Mucosa of stomach (tissue), 1 donor: ENCODE data around the gene RHBDF1.
"Not testable (repeated sequence)": the region's sequence is repeated elsewhere in the genome, so short reads cannot be mapped to it uniquely, and the experiment has no call there.

Source experiments
- H3K27me3 ChIP-seq: one replicate; pipeline ENCODE4 v1.7.0; 2013; ENCODE audit warnings: mild to moderate bottlenecking, low read length; ENCODE audit not compliant: control insufficient read depth, insufficient read depth
- H3K36me3 ChIP-seq: one replicate; pipeline ENCODE4 v1.7.0; 2013; ENCODE audit warnings: low read length; ENCODE audit not compliant: control insufficient read depth, insufficient read depth
- H3K4me1 ChIP-seq: one replicate; pipeline ENCODE4 v1.7.0; 2013; ENCODE audit warnings: mild to moderate bottlenecking, low read length; ENCODE audit not compliant: control insufficient read depth, insufficient read depth
- H3K4me3 ChIP-seq: one replicate; pipeline ENCODE4 v1.7.0; 2013; ENCODE audit warnings: low read length
- H3K9ac ChIP-seq: one replicate; pipeline ENCODE4 v1.7.0; 2013; ENCODE audit warnings: mild to moderate bottlenecking, low read length, moderate library complexity
- H3K9me3 ChIP-seq: one replicate; pipeline ENCODE4 v1.7.0; 2013; ENCODE audit warnings: mild to moderate bottlenecking, low read length, moderate library complexity; ENCODE audit not compliant: control insufficient read depth
- donor health status: Pancreatic carcinoma.

Gene RHBDF1

GRCh38 chr16:45454-45853, 27.0 kb downstream of the RHBDF1 start:
- Histone ChIP-seq H3K9ac (no peak overlapping the region), H3K9me3 (no peaks in the 10 kb centered on the region), H3K27me3 (no peaks in the 10 kb centered on the region), H3K4me1 (peaks cover 16% of the 10 kb centered on the region), H3K4me3 (no peak overlapping the region), H3K36me3 (peaks cover 4% of the 10 kb centered on the region)

DNA sequence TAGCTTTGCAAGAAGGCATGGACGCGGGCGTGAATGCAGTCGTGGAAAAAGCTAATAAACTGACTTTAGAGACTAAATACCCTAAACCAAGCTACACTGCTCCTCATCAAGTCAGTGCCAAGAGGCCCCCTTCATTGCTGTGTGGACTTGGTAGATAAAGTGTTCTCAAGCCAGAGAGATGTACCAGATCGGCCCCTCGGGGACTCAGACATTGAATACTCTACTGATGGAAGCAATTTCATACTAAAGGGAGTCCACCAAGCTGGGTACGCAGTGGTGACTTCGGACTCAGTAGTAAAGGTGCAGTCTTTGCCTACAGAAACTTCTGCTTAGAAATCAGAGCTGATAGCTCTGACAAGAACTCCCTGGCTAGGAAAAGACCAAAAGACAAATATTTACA, 27.8 kb downstream of the RHBDF1 start:
- Histone ChIP-seq H3K4me3 (no peak overlapping the region), H3K4me1 (peaks cover 16% of the 10 kb centered on the region), H3K36me3 (peaks cover 4% of the 10 kb centered on the region), H3K9ac (no peak overlapping the region), H3K27me3 (no peaks in the 10 kb centered on the region), H3K9me3 (no peaks in the 10 kb centered on the region)

GRCh38 chr16:43294-43693, 29.1 kb downstream of the RHBDF1 start:
- Histone ChIP-seq H3K4me3 (no peak overlapping the region), H3K27me3 (no peaks in the 10 kb centered on the region), H3K4me1 (peaks cover 29% of the 10 kb centered on the region), H3K9ac (no peak overlapping the region), H3K36me3 (peaks cover 4% of the 10 kb centered on the region), H3K9me3 (no peaks in the 10 kb centered on the region)

- Histone ChIP-seq H3K36me3 (peaks cover 4% of the 10 kb centered on the region), H3K4me1 (peaks cover 35% of the 10 kb centered on the region), H3K27me3 (no peaks in the 10 kb centered on the region), H3K9me3 (no peaks in the 10 kb centered on the region), H3K9ac (no peak overlapping the region), H3K4me3 (no peak overlapping the region)
Observed at GRCh38 chr16:42691-43090, 29.7 kb downstream of the RHBDF1 start.

DNA sequence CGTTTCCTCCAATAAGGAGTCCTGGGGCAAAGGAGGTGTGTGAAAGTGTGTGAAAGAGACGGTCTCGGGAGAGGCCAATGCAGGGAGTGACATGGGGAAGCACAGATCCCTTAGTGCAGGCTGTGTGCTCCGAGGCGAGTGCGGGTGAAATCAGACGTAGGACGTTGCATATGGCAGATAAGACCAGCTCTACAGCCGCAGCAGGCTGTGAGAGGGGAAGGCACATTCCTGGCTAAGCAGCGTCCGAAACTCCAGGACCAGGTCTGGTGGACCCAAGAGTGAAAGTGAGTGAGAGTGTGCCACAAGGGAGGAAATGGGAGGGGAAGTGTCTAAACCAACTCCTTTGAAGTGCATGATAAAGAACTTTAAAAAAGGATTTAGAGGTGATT, 30.4 kb downstream of the RHBDF1 start:
- H3K36me3 ChIP-seq, result peaks cover under 1% of the 10 kb centered on the region
- no peaks in the 10 kb centered on the region for H3K9me3 ChIP-seq
- H3K4me1 ChIP-seq, result peaks cover 41% of the 10 kb centered on the region
- H3K4me3 ChIP-seq, result no peak overlapping the region
- H3K9ac ChIP-seq, result no peak overlapping the region
- no peaks in the 10 kb centered on the region for H3K27me3 ChIP-seq

DNA sequence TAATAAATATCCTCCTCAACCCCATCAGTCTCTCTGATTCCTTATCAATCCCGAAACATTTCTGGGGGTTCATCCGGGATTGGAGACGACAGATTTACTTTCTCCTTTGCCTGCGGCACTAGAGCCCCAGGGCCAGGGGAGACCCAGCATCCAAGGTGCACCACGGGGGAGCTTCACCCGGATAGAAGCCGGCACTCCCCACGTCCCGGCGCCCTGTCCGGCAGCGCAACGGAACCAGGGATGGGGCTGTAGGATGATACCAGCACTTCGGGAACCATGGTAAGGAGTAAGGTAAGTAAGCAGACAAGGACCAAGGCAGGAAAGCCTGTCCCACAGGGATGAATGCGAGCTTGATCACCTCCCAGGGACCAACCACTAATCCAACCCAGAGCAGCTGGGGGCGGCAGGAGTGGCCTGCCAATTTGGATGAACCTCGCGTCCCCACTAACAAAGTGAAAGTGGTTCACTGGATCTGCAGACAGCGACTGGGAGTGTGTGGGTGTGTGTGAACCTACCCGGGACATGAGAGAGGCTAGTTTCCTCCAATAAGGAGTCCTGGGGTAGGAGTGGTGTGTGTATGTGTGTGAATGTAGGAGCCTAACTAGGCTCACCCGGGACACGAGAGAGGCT, 30.9 kb downstream of the RHBDF1 start:
- H3K9ac ChIP-seq, result no peak overlapping the region
- H3K4me3 ChIP-seq, result no peak overlapping the region
- no peaks in the 10 kb centered on the region for H3K9me3 ChIP-seq
- H3K27me3 ChIP-seq, result no peaks in the 10 kb centered on the region
- H3K4me1 ChIP-seq, result peaks cover 42% of the 10 kb centered on the region
- H3K36me3 ChIP-seq, result no peaks in the 10 kb centered on the region

DNA sequence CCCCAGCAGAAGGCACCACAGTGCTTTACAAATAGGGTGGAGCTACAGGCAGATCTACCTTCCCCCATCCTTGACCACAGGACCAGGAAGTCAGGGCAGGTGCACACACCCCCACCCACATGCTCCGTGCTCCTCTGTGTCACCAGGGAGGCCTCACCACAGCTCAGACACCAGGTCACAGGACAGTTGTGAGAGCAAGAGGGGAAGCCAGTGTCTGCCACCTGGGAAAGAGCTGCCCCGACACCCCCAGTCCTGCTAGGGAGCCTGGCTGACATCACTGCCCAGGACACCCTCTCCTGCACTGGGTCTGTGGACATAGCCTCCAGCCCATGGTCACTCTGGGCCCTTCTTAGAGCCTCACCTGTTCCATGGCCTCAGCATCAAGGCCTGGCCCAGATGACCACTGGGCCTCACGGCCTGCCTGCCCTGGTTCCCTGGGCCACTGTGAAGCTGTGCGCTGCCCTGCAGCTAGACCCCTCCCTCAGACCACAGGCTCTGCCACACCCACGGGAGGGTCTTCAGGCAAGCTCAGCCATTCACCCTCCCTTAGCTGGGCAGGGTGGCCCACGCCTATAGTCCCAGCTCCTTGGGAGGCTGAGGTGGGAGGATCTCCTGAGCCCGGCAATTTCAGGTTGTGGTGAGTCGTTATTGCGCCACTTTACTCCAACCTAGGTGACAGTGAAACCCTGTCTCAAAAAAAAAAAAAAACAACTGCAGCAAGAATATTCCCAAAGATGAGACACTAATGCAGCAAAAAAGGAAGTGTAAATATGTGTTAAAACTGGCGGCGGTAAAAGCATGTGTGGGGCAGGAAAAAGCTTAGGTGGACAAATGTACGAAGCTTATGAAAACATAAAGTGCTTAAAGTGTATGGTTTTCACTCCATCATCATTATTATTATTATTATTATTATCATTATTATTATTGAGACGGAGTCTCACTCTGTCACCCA, 33.2 kb downstream of the RHBDF1 start:
- Histone ChIP-seq H3K36me3 (no peaks in the 10 kb centered on the region), H3K27me3 (no peaks in the 10 kb centered on the region), H3K9ac (peak overlapping the region; percentile 55), H3K4me3 (no peak overlapping the region), H3K4me1 (peaks cover 25% of the 10 kb centered on the region), H3K9me3 (no peaks in the 10 kb centered on the region)

DNA sequence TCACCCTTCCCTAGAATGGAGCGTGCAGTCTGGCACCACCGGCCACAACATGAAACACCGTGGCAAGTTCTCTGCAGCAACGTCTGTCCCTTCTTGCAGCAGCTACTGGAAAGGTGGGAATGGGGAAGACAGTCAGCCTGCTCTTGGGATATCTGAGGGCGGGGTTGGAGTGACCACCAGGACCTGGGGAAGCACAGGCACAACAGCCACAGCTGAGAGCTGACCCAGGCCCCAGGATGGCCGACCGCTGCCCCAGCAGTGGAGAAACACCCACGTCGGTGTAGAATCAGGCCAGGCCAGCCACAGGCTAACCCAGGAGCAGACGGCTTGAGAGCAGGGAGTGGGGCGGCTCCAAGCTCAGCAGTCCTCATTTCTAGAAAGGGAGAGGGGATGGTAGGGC, 34.2 kb downstream of the RHBDF1 start:
- not testable (repeated sequence) for H3K9ac ChIP-seq

GRCh38 chr16:37511-37910, 34.9 kb downstream of the RHBDF1 start:
- H3K9me3 ChIP-seq, result no peaks in the 10 kb centered on the region
- no peak overlapping the region for H3K4me3 ChIP-seq
- no peak overlapping the region for H3K9ac ChIP-seq
- H3K27me3 ChIP-seq, result no peaks in the 10 kb centered on the region
- H3K4me1 ChIP-seq, result peaks cover 25% of the 10 kb centered on the region
- no peaks in the 10 kb centered on the region for H3K36me3 ChIP-seq

More for the DNA sequence above, 34.2 kb downstream of the RHBDF1 start:
- not testable (repeated sequence) for H3K27me3 ChIP-seq, H3K36me3 ChIP-seq, H3K9me3 ChIP-seq, H3K4me3 ChIP-seq
- H3K4me1 ChIP-seq, result peaks cover 25% of the 10 kb centered on the region

DNA sequence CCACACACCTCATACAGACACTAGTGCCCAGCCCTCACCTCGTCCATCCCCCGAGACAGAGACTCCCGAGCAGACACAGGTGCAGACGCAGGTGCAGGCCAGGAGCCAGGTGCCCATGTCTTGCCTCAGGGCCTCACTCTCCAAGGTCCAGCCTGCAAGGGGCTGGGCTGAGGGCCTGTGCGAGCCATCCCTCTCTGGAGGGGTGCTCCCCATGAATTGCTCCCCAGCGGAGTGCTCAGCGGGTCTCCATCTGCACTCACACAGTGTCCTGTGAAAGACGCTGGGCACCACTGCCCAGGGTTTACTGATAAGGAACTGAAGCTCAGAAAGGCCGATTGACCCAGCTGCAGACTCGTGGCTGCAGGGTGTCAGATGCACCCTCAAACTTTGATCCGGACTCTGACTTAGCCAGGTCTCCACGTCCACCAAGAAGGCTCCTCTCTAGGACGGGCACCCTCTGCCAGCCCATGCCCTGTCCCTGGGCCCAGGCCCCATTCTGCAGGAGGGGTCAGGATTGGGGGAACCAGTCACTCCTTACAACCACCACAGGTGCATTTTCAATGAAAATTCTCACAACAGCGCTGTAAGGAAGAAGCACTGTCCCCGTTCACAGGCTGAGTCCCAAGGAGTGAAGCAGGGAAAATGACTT, 36.0 kb downstream of the RHBDF1 start:
- Histone ChIP-seq H3K9me3 (no peaks in the 10 kb centered on the region), H3K36me3 (no peaks in the 10 kb centered on the region), H3K9ac (no peak overlapping the region), H3K27me3 (no peaks in the 10 kb centered on the region), H3K4me1 (peaks cover 25% of the 10 kb centered on the region), H3K4me3 (no peak overlapping the region)

GRCh38 chr16:35678-36305, 36.6 kb downstream of the RHBDF1 start:
- Histone ChIP-seq H3K9ac (no peak overlapping the region), H3K4me3 (no peak overlapping the region), H3K27me3 (no peaks in the 10 kb centered on the region), H3K4me1 (peaks cover 25% of the 10 kb centered on the region), H3K36me3 (no peaks in the 10 kb centered on the region), H3K9me3 (no peaks in the 10 kb centered on the region)
